K562 (cell line): ENCODE measurements around the gene FOXJ3. TPM values are rescaled to one million over a fixed set of nuclear protein-coding genes. Genes with fewer than 3 reads are reported as not detected.
A peak's percentile ranks its signal among the peaks of the same experiment; 100 is the strongest.

Experiments used
- C11orf30 ChIP-seq: fragments of 450-650 bp; IDR thresholded peaks from 2 replicates; pipeline ENCODE4 v1.6.1; 2016; ENCODE audit warnings: low read depth, mild to moderate bottlenecking
- CHD4 ChIP-seq: fragments of 200-600 bp; sonication (generic); IDR thresholded peaks from 3 replicates; pipeline ENCODE4 v1.6.1; 2012; ENCODE audit warnings: low read depth, mild to moderate bottlenecking, mixed read lengths, low read length, inconsistent platforms; ENCODE audit not compliant: insufficient read depth, insufficient replicate concordance, poor library complexity, severe bottlenecking
- CSDE1 ChIP-seq, 2 experiments: fragments of 450-650 bp; IDR thresholded peaks; 2 replicates each; pipeline ENCODE4 v1.6.1; 2016; ENCODE audit warnings: mild to moderate bottlenecking in 1 of 2
- CTCF ChIP-seq, 3 experiments: IDR thresholded peaks in 2 of 3; conservative IDR thresholded peaks in 1 of 3; 2 replicates each; pipeline ENCODE4 v1.5.1; 2011 to 2012; ENCODE audit warnings: low read length in 3 of 3, mild to moderate bottlenecking in 3 of 3, control low read depth in 2 of 3, improper control_type of control experiment in 1 of 3, inconsistent platforms in 1 of 3, low read depth in 1 of 3, mixed read lengths in 1 of 3, moderate library complexity in 1 of 3; ENCODE audit not compliant: insufficient read depth in 2 of 3
- ELF2 ChIP-seq: fragments of 250-450 bp; sonication (Bioruptor Pico); IDR thresholded peaks from 2 replicates; pipeline ENCODE4 v1.5.0; 2021; ENCODE audit warnings: mild to moderate bottlenecking
- ESRRA ChIP-seq: fragments of 450-650 bp; IDR thresholded peaks from 2 replicates; pipeline ENCODE4 v1.6.1; 2014; ENCODE audit warnings: low read depth, mild to moderate bottlenecking, moderate library complexity, borderline replicate concordance
- HDAC6 ChIP-seq: IDR thresholded peaks from 2 replicates; pipeline ENCODE4 v1.6.1; 2012; ENCODE audit warnings: low read depth, mild to moderate bottlenecking, control low read depth, inconsistent platforms, low read length, moderate library complexity
- HOMEZ ChIP-seq: fragments of 250-450 bp; sonication (Bioruptor Pico); IDR thresholded peaks from 2 replicates; pipeline ENCODE4 v1.4.0; 2020; ENCODE audit warnings: mild to moderate bottlenecking, moderate library complexity
- KDM4B ChIP-seq, 2 experiments: fragments of 450-650 bp in 1 of 2; sonication (generic) in 1 of 2; IDR thresholded peaks; 2 replicates each; pipeline ENCODE4 v1.6.1; 2016 to 2017; ENCODE audit warnings: borderline replicate concordance in 2 of 2, antibody characterized with exemption in 1 of 2, low read depth in 1 of 2, mild to moderate bottlenecking in 1 of 2
- KHSRP ChIP-seq: fragments of 450-650 bp; IDR thresholded peaks from 2 replicates; pipeline ENCODE4 v1.6.1; 2017
- MAFK ChIP-seq: IDR thresholded peaks from 2 replicates; pipeline ENCODE4 v1.6.1; 2011; ENCODE audit warnings: low read length, improper control_type of control experiment
- MTA2 ChIP-seq: fragments of 450-650 bp; IDR thresholded peaks from 2 replicates; pipeline ENCODE4 v1.6.1; 2016; ENCODE audit warnings: low read depth
- NFE2 ChIP-seq: IDR thresholded peaks from 2 replicates; pipeline ENCODE4 v1.6.1; 2014; ENCODE audit warnings: antibody characterized with exemption, low read depth
- RBM15 ChIP-seq: fragments of 200-400 bp; formaldehyde crosslinking; IDR thresholded peaks from 2 replicates; pipeline ENCODE4 v1.6.1; 2018; ENCODE audit warnings: mild to moderate bottlenecking, low read length, moderate library complexity; ENCODE audit not compliant: insufficient read depth
- SMARCA4 ChIP-seq: fragments of 450-650 bp; IDR thresholded peaks from 2 replicates; pipeline ENCODE4 v1.6.1; 2016
- ZNF316 ChIP-seq: fragments of 450-650 bp; IDR thresholded peaks from 2 replicates; pipeline ENCODE4 v1.6.1; 2016
- ZNF584 ChIP-seq: fragments of 200-800 bp; sonication (Bioruptor generic); IDR thresholded peaks from 2 replicates; pipeline ENCODE4 v1.6.1; 2016; ENCODE audit warnings: low read depth, mild to moderate bottlenecking, missing genetic modification characterization, missing compliant biosample characterization
- polyA plus RNA-seq, 8 experiments: library from polyadenylated mRNA; depleted of rRNA in 4 of 8; stranded (reverse) in 5 of 8; unstranded in 3 of 8; fragments of >200 nt; fragmentation: Nextera tagmentation in 2 of 8; fragmentation: Illumina TruSeq in 1 of 8; extraction: Ambion mirVana in 2 of 8; extraction: Trizol in 1 of 8; gene quantifications; 2 replicates each; pipeline versions ENCODE4 v1.2.1 to v1.2.3, GENCODE V29; 2011 to 2014; ENCODE audit warnings: inconsistent platforms in 1 of 8, missing spikeins in 1 of 8
- total RNA-seq, 7 experiments: library from RNA; depleted of rRNA in 6 of 7; stranded (reverse); fragments of >200 nt in 6 of 7; fragmentation: Illumina TruSeq in 2 of 7; extraction: Trizol in 2 of 7; gene quantifications; 2 replicates each; pipeline versions ENCODE4 v1.2.1 to v1.2.3, GENCODE V29; 2011 to 2021; ENCODE audit warnings: low replicate concordance in 1 of 7

The FOXJ3 gene
- total and polyA plus RNA-seq, 9 of the 15 experiments (the other 6 are each of a cell fraction or from before 2014, with no cell fraction given), result 8.7 to 35.3 (median 23.4) TPM

- TF ChIP-seq ZNF584 (no peak), SMARCA4 (peak; percentile 72; the same call in 1 of the 2 replicates), NFE2 (peak; percentile 93), ESRRA (no peak), CHD4 (no peak), ELF2 (CRISPR knock-in tag) (no peak), ZNF316 (peak; percentile 89), C11orf30 (peak; percentile 89), KHSRP (no peak), CTCF (IDR thresholded peaks at IDR 0.05 in 2 of 3, conservative IDR thresholded peaks at IDR 0.05 in 1 of 3; ENCODE audit: insufficient read depth in 2 of 3, low read depth in 1 of 3, low read length in 3 of 3) (peak; percentile 40 to 52 (median 42)), CSDE1 (IDR thresholded peaks at IDR 0.05) (no peak), KDM4B (IDR thresholded peaks at IDR 0.05; ENCODE audit: borderline replicate concordance in 2 of 2, low read depth in 1 of 2) (no peak), RBM15 (no peak), MAFK (peak; percentile 68), MTA2 (no peak), HOMEZ (CRISPR knock-in tag) (no peak), HDAC6 (no peak)
Observed at GRCh38 chr1:42328047-42328625, 6.9 kb downstream of the FOXJ3 start (continued).
